Effector CD4-positive, alpha-beta T cell (primary cell): ENCODE results near the gene FH.

Source experiments
- DNase-seq: peaks from one replicate; pipeline ENCODE4 v3.0.0-alpha.2; 2020

Gene FH

GRCh38 chr1:241456743-241457142 is 62.8 kb downstream of the FH start:
- no peak for DNase-seq

DNA sequence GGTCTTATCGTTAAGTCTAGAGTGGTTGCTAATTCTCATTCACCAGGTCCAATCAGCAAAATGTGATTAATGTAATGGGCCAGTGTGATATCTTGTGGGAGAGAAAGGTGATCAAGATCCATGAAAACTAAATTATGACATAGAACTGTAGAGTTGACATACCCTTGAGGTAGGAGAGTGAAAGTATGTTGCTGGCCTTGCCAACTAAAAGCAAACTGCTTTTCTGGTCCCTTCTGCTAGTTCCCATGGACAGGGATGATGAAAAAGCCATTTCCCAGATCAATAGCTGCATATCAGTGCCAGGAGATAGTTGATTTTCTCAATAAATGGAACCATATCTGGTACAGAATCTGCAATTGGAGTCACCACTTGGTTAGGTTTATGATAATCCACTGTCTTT is 65.8 kb downstream of the FH start:
- no peak for DNase-seq

DNA sequence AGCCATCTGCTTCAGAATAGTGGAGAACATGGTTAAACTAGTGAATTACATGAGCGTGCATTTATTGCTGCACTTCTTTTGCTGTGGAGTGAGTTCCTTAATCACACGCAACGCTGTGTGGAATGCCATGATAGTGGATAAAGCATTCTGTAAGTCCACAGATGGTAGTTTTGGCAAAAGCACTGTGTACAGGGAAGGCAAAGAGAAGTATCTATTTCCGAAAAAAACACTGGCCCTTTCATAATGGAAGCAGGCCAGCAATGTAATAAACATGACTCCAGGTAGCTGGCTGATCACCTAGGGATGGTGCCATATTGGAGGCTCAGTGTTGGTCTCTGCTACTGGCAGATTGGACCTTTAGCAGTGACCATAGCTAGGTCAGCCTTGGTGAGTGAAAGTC is 67.6 kb downstream of the FH start:
- DNase-seq, result no peak
